ENCODE data around the gene DHDDS.

DHDDS gene

DNA sequence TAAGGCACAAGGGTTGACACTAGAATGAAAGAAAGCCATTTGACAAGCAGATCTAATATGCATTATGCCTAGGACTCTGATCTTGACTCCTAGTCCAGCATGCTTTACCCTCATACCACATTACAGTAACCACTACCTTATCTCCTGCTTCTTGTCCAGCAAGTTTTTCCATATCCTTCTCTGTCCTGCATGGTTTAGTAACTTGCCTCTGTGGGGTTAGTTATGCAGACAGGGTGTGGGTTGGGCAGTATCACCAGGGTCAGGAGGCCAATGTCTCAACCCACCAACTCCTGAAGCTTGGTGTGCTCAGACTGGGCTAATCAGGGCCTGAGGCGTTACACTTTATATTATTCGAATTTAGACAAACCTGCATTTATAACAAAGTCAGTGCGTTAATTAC lies 18.8 kb downstream of the DHDDS start:
- no peaks in the 10 kb centered on the region for H3K4me1 Mint-ChIP-seq (ENCODE audit: low read depth)
- no peak overlapping the region for H3K27ac Mint-ChIP-seq
- peaks cover 3% of the 10 kb centered on the region for H3K36me3 Mint-ChIP-seq
- no peaks in the 10 kb centered on the region for H3K9me3 Mint-ChIP-seq (ENCODE audit: low read depth)
- H3K4me3 Mint-ChIP-seq, result no peak overlapping the region
- no peaks in the 10 kb centered on the region for H3K27me3 Mint-ChIP-seq

DNA sequence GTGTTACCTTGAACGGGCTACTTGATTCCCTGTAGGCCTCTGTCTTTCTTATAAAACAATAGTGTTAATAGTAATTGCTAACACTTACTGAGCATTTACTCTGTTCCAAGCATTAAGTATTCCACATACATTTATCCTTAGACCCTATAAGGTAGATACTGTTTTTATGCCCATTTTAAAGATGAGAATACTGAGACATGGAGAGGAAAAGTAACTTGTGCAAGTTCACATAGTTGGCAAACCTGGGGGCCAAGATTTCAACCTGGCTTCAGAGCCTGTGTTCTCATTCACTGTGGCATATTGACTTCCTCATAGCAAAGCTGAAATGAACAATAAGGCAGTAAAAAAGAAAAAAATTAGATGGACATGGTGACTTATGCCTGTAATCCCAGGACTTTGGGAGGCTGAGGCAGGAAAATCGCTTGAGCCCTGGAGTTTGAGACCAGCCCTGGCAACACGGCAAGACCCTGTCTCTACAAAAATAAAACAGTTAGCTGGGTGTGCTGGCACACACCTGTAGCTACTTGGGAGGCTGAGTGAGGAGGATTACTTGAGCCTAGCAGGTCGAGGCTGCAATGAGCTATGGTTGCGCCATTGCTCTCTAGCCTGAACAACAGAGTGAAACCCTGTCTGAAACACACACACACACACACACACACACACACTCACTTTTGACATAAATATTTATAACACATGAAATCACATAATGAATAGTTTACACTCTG lies 20.5 kb downstream of the DHDDS start:
- Mint-ChIP-seq H3K4me1 (ENCODE audit: low read depth) (no peaks in the 10 kb centered on the region), H3K4me3 (no peak overlapping the region), H3K27me3 (no peaks in the 10 kb centered on the region), H3K36me3 (peaks cover 3% of the 10 kb centered on the region), H3K27ac (no peak overlapping the region), H3K9me3 (ENCODE audit: low read depth) (no peaks in the 10 kb centered on the region)

DNA sequence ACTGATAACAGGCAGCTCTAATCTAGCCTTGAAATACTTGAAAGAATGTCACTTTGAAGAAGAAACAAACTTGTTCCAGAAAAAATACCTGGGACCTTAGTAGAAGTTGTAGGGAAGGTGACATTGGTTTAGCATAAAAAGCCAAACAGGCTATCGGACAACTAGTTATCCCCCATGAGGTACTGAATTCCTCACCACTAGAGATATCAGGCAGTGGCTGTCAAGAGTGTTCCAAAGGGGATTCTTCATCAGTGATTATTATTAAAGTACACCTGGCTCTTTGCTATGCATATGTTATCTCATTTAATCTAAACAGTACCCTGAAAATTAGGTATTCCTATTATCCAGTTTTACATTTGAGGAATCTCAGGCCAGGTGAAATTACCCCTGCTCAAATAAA lies 27.0 kb downstream of the DHDDS start:
- no peak overlapping the region for H3K27ac Mint-ChIP-seq
- no peaks in the 10 kb centered on the region for H3K4me1 Mint-ChIP-seq (ENCODE audit: low read depth)
- H3K36me3 Mint-ChIP-seq, result peaks cover 6% of the 10 kb centered on the region
- H3K4me3 Mint-ChIP-seq, result no peak overlapping the region
- no peaks in the 10 kb centered on the region for H3K27me3 Mint-ChIP-seq
- no peaks in the 10 kb centered on the region for H3K9me3 Mint-ChIP-seq (ENCODE audit: low read depth)

DNA sequence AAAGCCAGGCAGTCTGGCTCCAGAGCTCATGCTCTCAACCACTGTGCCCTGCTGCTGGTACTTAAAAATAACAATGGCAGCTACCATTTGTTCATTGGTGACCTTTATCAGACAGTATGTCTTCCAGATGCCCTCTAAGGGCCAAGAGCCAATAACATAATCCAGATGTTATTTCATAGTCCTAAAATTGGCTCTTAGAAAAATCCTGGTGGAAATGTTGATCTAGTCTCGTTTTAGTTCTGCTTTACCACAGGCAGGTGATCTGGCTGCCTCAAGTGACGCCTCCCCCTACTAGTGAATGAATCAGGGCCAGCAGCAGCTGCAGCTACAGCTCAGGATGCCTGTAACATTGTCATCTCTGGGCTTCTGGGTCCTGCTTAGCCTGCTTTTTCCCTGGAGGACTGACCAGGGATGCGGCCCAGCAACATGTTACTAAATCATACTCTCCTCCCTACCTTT lies 27.5 kb downstream of the DHDDS start:
- Mint-ChIP-seq H3K4me3 (no peak overlapping the region), H3K27ac (no peak overlapping the region), H3K9me3 (ENCODE audit: low read depth) (no peaks in the 10 kb centered on the region), H3K27me3 (no peaks in the 10 kb centered on the region), H3K36me3 (peaks cover 6% of the 10 kb centered on the region), H3K4me1 (ENCODE audit: low read depth) (no peaks in the 10 kb centered on the region)

DNA sequence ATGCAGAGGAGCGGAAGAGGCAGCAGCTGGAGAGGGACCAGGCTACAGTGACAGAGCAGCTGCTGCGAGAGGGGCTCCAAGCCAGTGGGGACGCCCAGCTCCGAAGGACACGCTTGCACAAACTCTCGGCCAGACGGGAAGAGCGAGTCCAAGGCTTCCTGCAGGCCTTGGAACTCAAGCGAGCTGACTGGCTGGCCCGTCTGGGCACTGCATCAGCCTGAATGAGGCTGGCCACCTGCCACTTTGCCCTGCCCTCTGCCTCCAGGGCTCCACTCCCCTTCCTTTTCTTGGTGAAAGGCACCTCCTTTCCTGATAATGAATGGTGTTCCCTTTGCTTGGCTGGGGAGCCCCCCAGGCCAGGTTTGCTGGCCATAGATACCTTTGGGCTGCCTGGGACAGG lies 36.8 kb downstream of the DHDDS start:
- Mint-ChIP-seq H3K36me3 (peaks cover 7% of the 10 kb centered on the region), H3K4me3 (no peak overlapping the region), H3K27me3 (no peaks in the 10 kb centered on the region), H3K27ac (no peak overlapping the region), H3K9me3 (ENCODE audit: low read depth) (no peaks in the 10 kb centered on the region), H3K4me1 (ENCODE audit: low read depth) (peaks cover 23% of the 10 kb centered on the region)

DNA sequence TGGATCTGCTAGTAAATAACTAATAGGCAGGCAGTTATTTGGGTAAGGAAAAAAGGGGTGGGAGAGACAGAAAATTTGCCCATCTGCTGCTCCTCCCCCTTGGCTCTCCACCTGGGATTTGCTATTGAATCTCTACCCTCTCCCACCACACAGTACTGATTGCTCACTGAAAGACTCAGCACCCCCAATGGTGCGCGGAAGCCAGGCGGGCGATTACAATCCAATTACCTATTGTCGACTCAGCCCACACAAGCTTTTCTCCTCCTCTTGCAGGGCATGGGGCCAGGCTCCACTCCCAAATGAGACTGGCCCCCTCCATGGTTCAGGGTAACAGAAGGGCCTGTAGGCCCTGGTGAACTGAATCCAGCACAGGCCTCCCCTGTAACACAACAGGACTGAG lies 37.4 kb downstream of the DHDDS start:
- peaks cover 10% of the 10 kb centered on the region for H3K36me3 Mint-ChIP-seq
- H3K27ac Mint-ChIP-seq, result no peak overlapping the region
- peaks cover 29% of the 10 kb centered on the region for H3K4me1 Mint-ChIP-seq (ENCODE audit: low read depth)
- no peaks in the 10 kb centered on the region for H3K9me3 Mint-ChIP-seq (ENCODE audit: low read depth)
- H3K27me3 Mint-ChIP-seq, result no peaks in the 10 kb centered on the region
- no peak overlapping the region for H3K4me3 Mint-ChIP-seq

DNA sequence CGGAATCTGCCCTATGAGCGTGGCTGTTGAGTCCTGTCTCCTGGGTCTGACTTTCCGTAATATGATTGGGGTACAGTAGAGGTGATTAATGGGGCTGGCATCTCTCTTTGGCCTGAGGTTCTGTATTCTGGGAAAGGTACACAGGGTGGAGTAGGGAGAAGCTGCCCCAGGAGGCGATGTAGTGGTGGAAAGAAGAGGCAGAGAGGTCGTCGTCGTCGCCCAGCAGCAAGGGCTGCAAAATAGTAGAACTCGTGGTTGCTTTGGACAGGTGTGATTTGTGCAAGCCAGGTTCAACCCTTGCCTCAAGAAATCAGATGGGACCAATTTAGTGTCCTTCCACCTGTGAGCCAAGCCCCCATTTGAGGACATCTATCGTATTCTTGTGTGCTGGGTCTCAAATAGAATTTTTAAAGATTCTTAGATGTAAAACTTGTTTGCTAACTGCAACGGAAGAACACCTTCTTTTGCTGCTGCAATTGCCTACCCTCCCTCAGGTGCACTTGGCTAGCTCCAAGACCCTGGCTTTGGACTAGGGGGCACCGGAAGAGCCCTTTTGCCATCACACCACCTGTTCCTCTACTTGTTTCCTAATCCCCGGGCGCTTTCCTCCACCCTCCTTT lies 38.9 kb downstream of the DHDDS start:
- Mint-ChIP-seq H3K9me3 (ENCODE audit: low read depth) (no peaks in the 10 kb centered on the region), H3K4me3 (peak overlapping the region; percentile 90), H3K27me3 (no peaks in the 10 kb centered on the region), H3K27ac (peak overlapping the region; percentile 81), H3K36me3 (peaks cover 8% of the 10 kb centered on the region), H3K4me1 (ENCODE audit: low read depth) (peaks cover 37% of the 10 kb centered on the region)

DNA sequence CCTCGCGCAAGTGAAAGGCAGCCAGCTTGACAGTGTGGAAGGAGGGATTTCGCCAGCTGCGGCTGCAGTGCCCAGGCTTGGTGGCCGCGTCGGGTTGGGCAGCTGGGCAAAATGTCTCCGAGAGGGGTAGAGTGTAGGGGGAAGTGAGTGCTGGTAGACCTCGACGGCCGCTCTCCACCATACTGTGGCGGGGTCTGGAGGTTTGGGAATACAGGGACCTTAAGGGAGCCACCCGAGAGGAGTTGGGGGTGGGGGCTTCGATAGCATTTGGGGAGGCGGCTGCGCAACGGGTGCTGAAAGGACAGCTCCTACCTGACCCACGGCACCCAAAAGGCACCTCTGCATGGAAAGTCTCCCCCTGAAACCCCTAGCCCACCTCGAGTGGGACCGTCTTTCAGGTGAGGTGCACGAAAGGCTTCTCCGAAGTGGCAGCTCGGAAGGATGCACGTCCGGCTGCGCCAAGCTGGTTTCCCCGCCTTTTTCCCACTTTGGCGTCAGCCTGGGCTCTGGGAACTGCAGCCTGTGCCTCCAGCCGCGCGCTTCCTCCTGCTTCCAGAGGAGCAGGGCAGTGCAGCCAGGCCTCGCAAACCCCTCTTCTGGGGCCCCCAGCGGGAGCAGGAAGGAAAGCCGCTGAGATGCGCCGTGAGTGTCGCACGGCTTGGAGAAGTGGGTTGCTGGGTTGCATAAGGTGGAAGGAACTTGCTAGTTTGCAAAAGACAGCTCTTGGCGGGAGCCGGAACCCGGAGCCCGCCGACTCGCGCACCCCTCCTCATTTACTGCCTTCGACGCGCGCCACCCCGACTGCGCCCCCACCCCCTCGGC lies 39.6 kb downstream of the DHDDS start:
- Mint-ChIP-seq H3K27me3 (no peaks in the 10 kb centered on the region), H3K36me3 (peaks cover 8% of the 10 kb centered on the region), H3K4me1 (ENCODE audit: low read depth) (peaks cover 44% of the 10 kb centered on the region), H3K4me3 (peak overlapping the region; percentile 90), H3K9me3 (ENCODE audit: low read depth) (no peaks in the 10 kb centered on the region), H3K27ac (no peak overlapping the region)

DNA sequence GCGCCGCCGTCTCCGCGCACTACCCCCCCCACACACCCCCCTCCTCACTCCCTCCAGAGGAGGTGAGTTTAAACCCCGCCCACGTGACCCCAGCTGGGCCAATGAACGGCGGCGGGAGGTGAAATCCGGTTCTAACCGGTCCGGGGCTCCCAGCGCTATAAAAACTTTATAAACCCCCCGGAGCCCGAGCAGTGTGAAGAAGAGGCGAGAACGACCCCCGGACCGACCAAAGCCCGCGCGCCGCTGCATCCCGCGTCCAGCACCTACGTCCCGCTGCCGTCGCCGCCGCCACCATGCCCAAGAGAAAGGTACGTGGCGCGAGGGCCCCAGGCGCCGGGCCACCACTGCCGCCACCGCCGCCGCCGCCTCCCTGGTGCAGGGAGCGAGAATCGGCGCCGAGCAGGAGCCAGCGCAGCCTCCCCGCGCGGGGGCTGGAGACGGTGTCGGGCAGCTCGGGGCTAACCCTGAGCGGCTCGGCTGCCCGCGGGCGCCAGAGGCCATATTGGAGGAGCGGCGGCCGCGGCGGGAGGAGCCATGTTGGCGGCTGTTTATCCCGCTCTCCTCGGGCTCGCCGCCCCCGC lies 40.3 kb downstream of the DHDDS start, which contains the start of gene HMGN2:
Gene HMGN2, plus strand, starts transcription at position 121 of the 581 bp plus-strand sequence. Its CDS starts 173 bp downstream, at position 294.
- Mint-ChIP-seq H3K4me1 (ENCODE audit: low read depth) (peaks cover 48% of the 10 kb centered on the region), H3K9me3 (ENCODE audit: low read depth) (no peaks in the 10 kb centered on the region), H3K27me3 (no peaks in the 10 kb centered on the region), H3K36me3 (peaks cover 8% of the 10 kb centered on the region), H3K4me3 (peak within 1 kb of the TSS; percentile 92), H3K27ac (peak within 1 kb of the TSS; percentile 93)

DNA sequence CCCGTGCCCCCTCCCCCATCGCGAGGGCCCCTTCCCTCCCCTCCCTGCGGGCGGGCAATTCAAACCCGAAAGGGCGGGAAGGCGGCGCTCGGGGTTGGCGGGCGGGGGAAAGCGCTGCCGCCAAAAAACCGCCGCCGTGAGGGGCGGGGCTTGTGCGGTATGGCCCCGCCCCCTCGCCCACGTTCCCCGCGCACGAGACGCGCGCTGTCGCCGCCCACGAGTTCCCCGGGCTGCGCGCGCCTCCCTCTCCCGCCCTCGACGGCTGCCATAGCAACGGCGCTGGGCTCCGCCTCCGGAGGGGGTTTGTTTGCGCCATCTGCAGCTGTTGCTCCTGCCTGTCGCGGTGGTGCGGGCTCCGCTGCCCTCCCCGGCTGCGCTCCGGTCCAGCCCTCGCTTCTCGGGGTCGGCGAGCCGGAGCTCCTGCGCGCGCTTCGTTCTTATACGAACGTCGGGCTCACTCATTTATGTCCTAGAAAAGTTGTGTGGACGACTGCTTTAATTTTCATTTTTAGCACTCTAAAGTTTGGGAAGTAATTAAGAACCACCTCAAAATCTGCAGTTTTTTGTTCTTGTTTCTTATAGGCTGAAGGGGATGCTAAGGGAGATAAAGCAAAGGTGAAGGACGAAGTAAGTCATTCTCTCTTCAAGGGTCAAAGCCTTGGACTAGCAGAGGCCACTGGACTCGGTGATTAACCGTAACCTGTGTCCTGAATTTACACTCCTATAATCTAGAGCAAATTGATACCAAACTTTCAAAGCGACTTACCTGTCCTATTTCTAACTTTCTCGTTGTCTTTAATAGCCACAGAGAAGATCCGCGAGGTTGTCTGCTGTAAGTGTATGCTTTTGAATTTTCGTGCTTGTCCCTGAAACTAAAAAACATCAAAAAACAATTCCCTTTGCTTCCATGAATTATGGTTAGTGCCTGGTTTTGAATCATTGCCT lies 41.1 kb downstream of the DHDDS start:
- H3K9me3 Mint-ChIP-seq (ENCODE audit: low read depth), result no peaks in the 10 kb centered on the region
- no peaks in the 10 kb centered on the region for H3K27me3 Mint-ChIP-seq
- peak overlapping the region; percentile 92 for H3K4me3 Mint-ChIP-seq
- H3K4me1 Mint-ChIP-seq (ENCODE audit: low read depth), result peaks cover 52% of the 10 kb centered on the region
- peak overlapping the region; percentile 72 for H3K27ac Mint-ChIP-seq
- peaks cover 11% of the 10 kb centered on the region for H3K36me3 Mint-ChIP-seq

DNA sequence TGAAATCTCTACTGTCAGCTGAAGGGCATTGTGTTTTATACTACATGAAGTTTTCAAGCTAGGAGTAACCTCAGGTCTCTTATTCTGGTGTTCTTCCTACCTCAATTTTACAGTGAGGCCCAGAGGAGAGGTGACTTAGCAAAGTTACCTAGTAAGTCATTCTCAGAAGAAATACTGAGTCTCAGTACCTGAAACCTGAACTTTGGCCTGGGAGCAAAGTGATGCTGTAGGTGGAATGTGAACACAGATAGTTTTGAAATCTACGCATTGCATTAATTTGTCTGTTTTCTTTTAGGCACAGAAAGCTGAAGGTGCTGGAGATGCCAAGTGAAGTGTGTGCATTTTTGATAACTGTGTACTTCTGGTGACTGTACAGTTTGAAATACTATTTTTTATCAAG lies 42.7 kb downstream of the DHDDS start:
- Mint-ChIP-seq H3K4me3 (peak overlapping the region; percentile 92), H3K27me3 (no peaks in the 10 kb centered on the region), H3K27ac (peak overlapping the region; percentile 50), H3K9me3 (ENCODE audit: low read depth) (no peaks in the 10 kb centered on the region), H3K4me1 (ENCODE audit: low read depth) (peaks cover 55% of the 10 kb centered on the region), H3K36me3 (peaks cover 14% of the 10 kb centered on the region)

DNA sequence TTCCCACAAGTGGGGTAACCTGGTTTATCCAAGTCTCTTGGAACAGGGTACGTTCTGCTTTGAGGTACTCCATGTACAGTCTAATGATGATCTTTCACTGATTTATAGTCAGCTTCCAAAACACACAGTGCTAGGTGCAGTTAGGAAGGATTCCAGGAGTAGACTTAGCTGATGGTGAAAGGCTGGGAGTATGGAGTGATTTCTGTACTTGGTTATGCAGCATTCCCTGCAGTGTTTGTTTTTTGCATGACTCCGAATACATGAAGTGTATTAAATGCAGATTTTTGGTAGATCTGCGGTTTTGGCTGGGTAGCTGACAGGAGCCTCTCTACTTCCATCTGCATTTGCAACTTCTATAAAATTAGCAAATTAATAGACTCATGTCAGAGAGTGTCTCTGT lies 43.9 kb downstream of the DHDDS start:
- H3K36me3 Mint-ChIP-seq, result peaks cover 14% of the 10 kb centered on the region

DNA sequence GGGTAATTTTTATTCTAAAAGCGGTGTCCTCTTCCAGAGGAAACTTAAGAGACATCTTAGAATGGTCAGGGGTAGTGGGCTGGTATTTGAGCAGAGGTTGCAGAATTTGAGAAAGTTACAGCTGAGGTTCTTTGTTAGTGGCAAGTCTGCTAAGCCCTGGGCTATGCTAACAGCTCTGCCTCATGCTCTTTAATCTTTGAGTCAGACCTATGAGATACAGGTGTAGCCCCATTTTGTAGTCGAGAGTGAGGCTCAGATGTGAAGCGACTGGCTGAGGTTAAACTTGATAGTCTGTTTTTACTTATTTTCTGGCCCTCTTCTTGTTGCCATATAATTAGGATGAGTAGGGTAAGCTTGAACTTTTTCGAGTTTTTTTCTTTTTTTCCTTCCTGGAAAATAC lies 44.8 kb downstream of the DHDDS start:
- Mint-ChIP-seq H3K27ac (peak overlapping the region; percentile 34), H3K27me3 (no peaks in the 10 kb centered on the region), H3K4me1 (ENCODE audit: low read depth) (peaks cover 41% of the 10 kb centered on the region), H3K9me3 (ENCODE audit: low read depth) (no peaks in the 10 kb centered on the region), H3K4me3 (no peak overlapping the region), H3K36me3 (peaks cover 14% of the 10 kb centered on the region)

More for the DNA sequence above, 43.9 kb downstream of the DHDDS start:
- peaks cover 47% of the 10 kb centered on the region for H3K4me1 Mint-ChIP-seq (ENCODE audit: low read depth)
- H3K9me3 Mint-ChIP-seq (ENCODE audit: low read depth), result no peaks in the 10 kb centered on the region
- H3K27ac Mint-ChIP-seq, result peak overlapping the region; percentile 70
- no peaks in the 10 kb centered on the region for H3K27me3 Mint-ChIP-seq
- H3K4me3 Mint-ChIP-seq, result peak overlapping the region; percentile 47
